ENCODE data around the gene DNAJC8.
A peak's percentile ranks its signal among the peaks of the same experiment; 100 is the strongest.

DNAJC8 gene

GRCh38 chr1:28247612-28248272 is 14.9 kb upstream of the DNAJC8 start:
- TF ChIP-seq REST (IDR thresholded peaks at IDR 0.05; ENCODE audit: insufficient read depth in 1 of 2, low read depth in 2 of 2, low read length in 2 of 2) (no peak), POLR2AphosphoS5 (IDR thresholded peaks at IDR 0.05; ENCODE audit: low read depth, low read length) (no peak), FOXP2 (optimal IDR thresholded peaks at IDR 0.05; ENCODE audit: borderline replicate concordance, extremely low read depth, extremely low read length, insufficient read depth) (no peak), SIN3A (IDR thresholded peaks at IDR 0.05; ENCODE audit: borderline replicate concordance, insufficient read depth, low read length) (no peak), TAF1 (IDR thresholded peaks at IDR 0.05; ENCODE audit: borderline replicate concordance, insufficient read depth, low read length) (no peak)

GRCh38 chr1:28246427-28246832 is 13.6 kb upstream of the DNAJC8 start:
- TF ChIP-seq REST (IDR thresholded peaks at IDR 0.05; ENCODE audit: insufficient read depth in 1 of 2, low read depth in 2 of 2, low read length in 2 of 2), result no peak
- TF ChIP-seq POLR2AphosphoS5 (IDR thresholded peaks at IDR 0.05; ENCODE audit: low read depth, low read length), result 0 out of 2 replicates have a peak, but pooled peaks have one; percentile 2

GRCh38 chr1:28244549-28245251 is 11.9 kb upstream of the DNAJC8 start:
- TF ChIP-seq TAF1 (IDR thresholded peaks at IDR 0.05; ENCODE audit: borderline replicate concordance, insufficient read depth, low read length) (no peak), REST (IDR thresholded peaks at IDR 0.05; ENCODE audit: insufficient read depth in 1 of 2, low read depth in 2 of 2, low read length in 2 of 2) (no peak), POLR2AphosphoS5 (IDR thresholded peaks at IDR 0.05; ENCODE audit: low read depth, low read length) (no peak), SIN3A (IDR thresholded peaks at IDR 0.05; ENCODE audit: borderline replicate concordance, insufficient read depth, low read length) (no peak), FOXP2 (optimal IDR thresholded peaks at IDR 0.05; ENCODE audit: borderline replicate concordance, extremely low read depth, extremely low read length, insufficient read depth) (no peak)

GRCh38 chr1:28243685-28244311 is 11.0 kb upstream of the DNAJC8 start:
- no peak for TF ChIP-seq SIN3A (IDR thresholded peaks at IDR 0.05; ENCODE audit: borderline replicate concordance, insufficient read depth, low read length)
- no peak for TF ChIP-seq FOXP2 (optimal IDR thresholded peaks at IDR 0.05; ENCODE audit: borderline replicate concordance, extremely low read depth, extremely low read length, insufficient read depth)
- no peak for TF ChIP-seq REST (IDR thresholded peaks at IDR 0.05; ENCODE audit: insufficient read depth in 1 of 2, low read depth in 2 of 2, low read length in 2 of 2)
- no peak for TF ChIP-seq POLR2AphosphoS5 (IDR thresholded peaks at IDR 0.05; ENCODE audit: low read depth, low read length)
- no peak for TF ChIP-seq TAF1 (IDR thresholded peaks at IDR 0.05; ENCODE audit: borderline replicate concordance, insufficient read depth, low read length)

Measured in PFSK-1 (cell line).